Activated T-cell treated with anti-CD3 and anti-CD28 coated beads, Interleukin-2, amount 50 U/mL, for 48 hours (primary cell): Measurements from ENCODE around the gene CFAP77.
A peak's percentile ranks its signal among the peaks of the same experiment; 100 is the strongest.

Source experiments
- DNase-seq, 2 experiments: peaks; one replicate each; pipeline ENCODE4 v3.0.0-alpha.2; 2020

The CFAP77 gene

GRCh38 chr9:132497731-132498130 lies 87.7 kb downstream of the CFAP77 start:
- no peak for DNase-seq

GRCh38 chr9:132498531-132499210 lies 88.7 kb downstream of the CFAP77 start:
- DNase-seq, result no peak

- no peak for DNase-seq
These were observed 89.2 kb downstream of the CFAP77 start for GRCh38 chr9:132499251-132499650.

GRCh38 chr9:132500193-132500592 lies 90.2 kb downstream of the CFAP77 start:
- DNase-seq, result no peak

- no peak for DNase-seq
These were observed 92.5 kb downstream of the CFAP77 start for GRCh38 chr9:132502480-132502879.

GRCh38 chr9:132503116-132503515 lies 93.1 kb downstream of the CFAP77 start:
- DNase-seq, result no peak

GRCh38 chr9:132504488-132504887 lies 94.5 kb downstream of the CFAP77 start:
- DNase-seq, result no peak

- DNase-seq, result no peak
These were observed 96.1 kb downstream of the CFAP77 start for GRCh38 chr9:132505991-132506655.

GRCh38 chr9:132506977-132507669 lies 97.1 kb downstream of the CFAP77 start:
- DNase-seq, result no peak

- peak; percentile 77 to 78 for DNase-seq
These were observed 97.9 kb downstream of the CFAP77 start for GRCh38 chr9:132507670-132508469.

GRCh38 chr9:132509928-132510874 lies 100.2 kb downstream of the CFAP77 start:
- DNase-seq, result no peak

GRCh38 chr9:132511191-132511999 lies 101.4 kb downstream of the CFAP77 start:
- DNase-seq, result no peak

GRCh38 chr9:132513416-132513815 lies 103.4 kb downstream of the CFAP77 start:
- no peak for DNase-seq

- no peak for DNase-seq
These were observed 104.2 kb downstream of the CFAP77 start for GRCh38 chr9:132514011-132514744.

GRCh38 chr9:132514821-132515220 lies 104.8 kb downstream of the CFAP77 start:
- no peak for DNase-seq

- no peak for DNase-seq
These were observed 106.3 kb downstream of the CFAP77 start for GRCh38 chr9:132516301-132516700.

- DNase-seq, result no peak
These were observed 106.9 kb downstream of the CFAP77 start for GRCh38 chr9:132516911-132517310.

GRCh38 chr9:132517815-132518550 lies 108.0 kb downstream of the CFAP77 start:
- DNase-seq, result no peak

- no peak for DNase-seq
These were observed 108.6 kb downstream of the CFAP77 start for GRCh38 chr9:132518626-132519025.

GRCh38 chr9:132519033-132519432 lies 109.0 kb downstream of the CFAP77 start:
- no peak for DNase-seq
